GM23338 (cell line): Measurements from ENCODE around the gene MYH14. TPM values are rescaled to one million over a fixed set of nuclear protein-coding genes. Genes with fewer than 3 reads are reported as not detected.

Experiments
- ATAC-seq: fragments of 200-7000 bp; cut with Tn5 transposase; 3 replicates; pipeline ENCODE4 v1.9.1; 2020
- DNase-seq: peaks from one replicate; pipeline ENCODE4 v3.0.0-alpha.2; 2015; ENCODE audit warnings: low spot score
- H2AFZ ChIP-seq: fragments of 200-600 bp; sonication (generic); 2 replicates; pipeline ENCODE4 v1.8.0; 2016; ENCODE audit warnings: antibody characterized with exemption, mild to moderate bottlenecking, moderate library complexity
- H3F3A ChIP-seq: fragments of 200-600 bp; sonication (generic); replicated peaks from 2 replicates; pipeline ENCODE4 v1.8.0; 2017; ENCODE audit warnings: antibody characterized with exemption, mixed run types, low read depth
- H3K27ac ChIP-seq: fragments of 200-600 bp; sonication (generic); 2 replicates; pipeline ENCODE4 v1.6.1; 2016; ENCODE audit warnings: low read depth
- H3K27me3 ChIP-seq: fragments of 200-600 bp; sonication (generic); 2 replicates; pipeline ENCODE4 v1.8.0; 2016; ENCODE audit warnings: mild to moderate bottlenecking, mixed run types, moderate library complexity; ENCODE audit not compliant: insufficient read depth
- H3K36me3 ChIP-seq: fragments of 200-600 bp; sonication (generic); 2 replicates; pipeline ENCODE4 v1.8.0; 2016; ENCODE audit warnings: mild to moderate bottlenecking; ENCODE audit not compliant: insufficient read depth
- H3K4me1 ChIP-seq: fragments of 200-600 bp; sonication (generic); 2 replicates; pipeline ENCODE4 v1.8.0; 2016; ENCODE audit warnings: mild to moderate bottlenecking, moderate library complexity; ENCODE audit not compliant: insufficient read depth
- H3K4me2 ChIP-seq: fragments of 200-600 bp; sonication (generic); 2 replicates; pipeline ENCODE4 v1.7.1; 2017; ENCODE audit warnings: mixed run types
- H3K4me3 ChIP-seq: fragments of 200-600 bp; sonication (generic); 2 replicates; pipeline ENCODE4 v1.6.1; 2016; ENCODE audit warnings: mixed run types
- H3K79me2 ChIP-seq: fragments of 200-600 bp; sonication (generic); replicated peaks from 2 replicates; pipeline ENCODE4 v1.8.0; 2017; ENCODE audit warnings: mild to moderate bottlenecking; ENCODE audit not compliant: insufficient read depth
- H3K9me2 ChIP-seq: fragments of 200-600 bp; sonication (generic); 2 replicates; pipeline ENCODE4 v1.8.0; 2017; ENCODE audit not compliant: insufficient read depth
- H4K20me1 ChIP-seq: fragments of 200-600 bp; sonication (generic); replicated peaks from 2 replicates; pipeline ENCODE4 v1.8.0; 2017; ENCODE audit warnings: mild to moderate bottlenecking; ENCODE audit not compliant: insufficient read depth
- H3K27ac Mint-ChIP-seq: 2 replicates; pipeline ENCODE4 v1.8.0; 2020; ENCODE audit warnings: inconsistent platforms, mild to moderate bottlenecking, moderate library complexity, mixed read lengths
- H3K27me3 Mint-ChIP-seq: 3 replicates; pipeline ENCODE4 v1.8.0; 2022; ENCODE audit warnings: low read depth, mild to moderate bottlenecking, moderate library complexity, mixed read lengths, inconsistent platforms; ENCODE audit not compliant: insufficient read depth, poor library complexity
- H3K36me3 Mint-ChIP-seq: 3 replicates; pipeline ENCODE4 v1.8.0; 2021; ENCODE audit warnings: low read depth, mild to moderate bottlenecking, inconsistent platforms, moderate library complexity, mixed read lengths
- H3K4me1 Mint-ChIP-seq: 3 replicates; pipeline ENCODE4 v1.8.0; 2020; ENCODE audit warnings: mild to moderate bottlenecking, inconsistent platforms, mixed read lengths
- H3K4me3 Mint-ChIP-seq: 3 replicates; pipeline ENCODE4 v1.8.0; 2021; ENCODE audit warnings: moderate library complexity, mild to moderate bottlenecking, inconsistent platforms, mixed read lengths
- H3K9me3 Mint-ChIP-seq: 3 replicates; pipeline ENCODE4 v1.8.0; 2020; ENCODE audit warnings: moderate library complexity, mild to moderate bottlenecking, inconsistent platforms, mixed read lengths
- CREB1 ChIP-seq: fragments of 250-450 bp; sonication (Bioruptor Pico); IDR thresholded peaks from 2 replicates; pipeline ENCODE4 v1.5.0; 2020; ENCODE audit warnings: low read depth, mild to moderate bottlenecking, moderate library complexity
- EZH2 ChIP-seq: fragments of 200-600 bp; sonication (generic); IDR thresholded peaks from one replicate; pipeline ENCODE4 v1.8.0; 2017; ENCODE audit warnings: antibody characterized with exemption, mild to moderate bottlenecking, low read depth; ENCODE audit not compliant: unreplicated experiment
- EZH2phosphoT487 ChIP-seq: fragments of 200-600 bp; sonication (generic); IDR thresholded peaks from one replicate; pipeline ENCODE4 v1.8.1; 2018; ENCODE audit warnings: antibody characterized with exemption; ENCODE audit not compliant: unreplicated experiment
- JUNB ChIP-seq: IDR thresholded peaks from one replicate; pipeline ENCODE4 v1.6.1; 2016; ENCODE audit warnings: antibody characterized with exemption; ENCODE audit not compliant: unreplicated experiment
- POLR2AphosphoS5 ChIP-seq: IDR thresholded peaks from 2 replicates; pipeline ENCODE4 v1.6.1; 2016; ENCODE audit warnings: antibody characterized with exemption, low read depth
- STAT1 ChIP-seq: IDR thresholded peaks from one replicate; pipeline ENCODE4 v1.6.1; 2016; ENCODE audit warnings: antibody characterized with exemption; ENCODE audit not compliant: unreplicated experiment
- ZNF114 ChIP-seq: fragments of 250-450 bp; sonication (Bioruptor Pico); IDR thresholded peaks from 2 replicates; pipeline ENCODE4 v1.5.0; 2020; ENCODE audit warnings: mild to moderate bottlenecking, moderate library complexity
- polyA plus RNA-seq: library from polyadenylated mRNA; unstranded; fragments of >200 nt; fragmentation: Nextera tagmentation; extraction: Ambion mirVana; gene quantifications from 2 replicates; pipeline ENCODE4 v1.2.1, GENCODE V29; 2016
- total RNA-seq: library from RNA; depleted of rRNA; stranded (reverse); fragments of >200 nt; shearing (Covaris generic); gene quantifications from 2 replicates; pipeline ENCODE4 v1.2.3, GENCODE V29; 2014
- TF ChIP-seq, protein P1 (sequence below): IDR thresholded peaks from 2 replicates; pipeline ENCODE4 v1.6.1; 2016; ENCODE audit warnings: antibody characterized with exemption
- TF ChIP-seq, protein P2 (sequence below): fragments of 250-450 bp; sonication (Bioruptor Pico); IDR thresholded peaks from 2 replicates; pipeline ENCODE4 v1.5.0; 2020; ENCODE audit warnings: mild to moderate bottlenecking, moderate library complexity
- TF ChIP-seq, protein P3 (sequence below), 2 experiments: fragments of 200-600 bp in 1 of 2; sonication (generic) in 1 of 2; conservative IDR thresholded peaks; 2 replicates each; pipeline versions ENCODE4 v1.5.1 to v1.6.1; 2016 to 2017; ENCODE audit warnings: antibody characterized with exemption in 2 of 2, low read depth in 2 of 2, mild to moderate bottlenecking in 2 of 2, moderate library complexity in 1 of 2

MYH14 gene
- total and polyA plus RNA-seq, 2 experiments from 2014 or later, result 25.5 to 27.5 TPM

DNA sequence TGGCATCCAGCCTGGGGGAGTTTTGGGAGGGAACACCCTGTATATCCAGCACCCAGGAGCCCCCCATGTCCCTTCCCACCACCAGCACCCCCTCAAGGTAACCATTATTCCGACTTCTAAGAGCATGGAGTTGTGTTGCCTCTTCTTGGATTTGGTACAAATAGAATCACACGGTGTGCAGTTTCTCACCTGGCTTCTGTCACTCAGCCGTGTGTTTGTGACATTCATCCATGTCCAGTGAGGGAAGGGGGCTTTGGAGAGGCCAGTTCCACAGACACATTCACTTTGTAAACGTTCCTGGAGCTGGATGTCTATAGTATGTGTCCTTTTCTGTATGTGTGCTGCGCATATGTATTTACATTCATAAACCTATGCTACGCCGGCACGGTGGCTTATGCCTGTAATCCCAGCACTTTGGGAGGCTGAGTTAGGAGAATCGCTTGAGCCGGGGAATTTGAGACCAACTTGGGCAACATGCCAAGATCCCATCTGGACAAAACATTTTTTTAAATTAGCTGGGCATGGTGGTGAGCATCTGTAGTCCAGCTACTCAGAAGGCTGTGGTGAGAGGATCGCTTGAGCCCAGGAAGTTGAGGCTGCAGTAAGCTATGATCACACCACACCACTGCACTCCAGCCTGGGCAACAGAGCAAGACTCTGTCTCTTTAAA lies 36.6 kb downstream of the MYH14 start (continued):
- TF ChIP-seq, protein P1, sequence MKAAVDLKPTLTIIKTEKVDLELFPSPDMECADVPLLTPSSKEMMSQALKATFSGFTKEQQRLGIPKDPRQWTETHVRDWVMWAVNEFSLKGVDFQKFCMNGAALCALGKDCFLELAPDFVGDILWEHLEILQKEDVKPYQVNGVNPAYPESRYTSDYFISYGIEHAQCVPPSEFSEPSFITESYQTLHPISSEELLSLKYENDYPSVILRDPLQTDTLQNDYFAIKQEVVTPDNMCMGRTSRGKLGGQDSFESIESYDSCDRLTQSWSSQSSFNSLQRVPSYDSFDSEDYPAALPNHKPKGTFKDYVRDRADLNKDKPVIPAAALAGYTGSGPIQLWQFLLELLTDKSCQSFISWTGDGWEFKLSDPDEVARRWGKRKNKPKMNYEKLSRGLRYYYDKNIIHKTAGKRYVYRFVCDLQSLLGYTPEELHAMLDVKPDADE, result no peak
- TF ChIP-seq ZNF114 (CRISPR knock-in tag) (no peak), POLR2AphosphoS5 (no peak), CREB1 (CRISPR knock-in tag) (no peak), EZH2 (no peak), EZH2phosphoT487 (no peak)

DNA sequence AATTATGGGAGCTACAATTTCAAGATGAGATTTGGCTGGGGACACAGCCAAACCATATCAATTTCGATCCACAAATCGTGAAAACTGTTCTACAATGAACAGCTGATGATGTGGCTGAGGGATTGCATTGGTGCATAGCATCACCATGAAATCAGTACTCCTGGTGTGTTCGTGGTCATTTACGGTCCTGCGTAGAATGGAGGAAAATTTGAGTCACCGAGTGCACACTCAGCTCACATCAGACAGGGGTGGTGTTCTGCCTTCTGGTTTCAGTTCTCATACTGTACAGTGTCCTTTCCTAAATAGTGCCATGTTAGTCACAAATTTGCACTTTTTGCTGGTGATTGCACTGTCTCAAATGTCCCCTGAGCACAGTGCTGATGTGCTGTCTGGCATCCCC lies 39.2 kb downstream of the MYH14 start:
- Mint-ChIP-seq H3K27ac (no peak overlapping the region), H3K9me3 (peaks cover 97% of the 10 kb centered on the region), H3K27me3 (peaks cover 12% of the 10 kb centered on the region), H3K36me3 (peaks cover 50% of the 10 kb centered on the region), H3K4me1 (no peaks in the 10 kb centered on the region), H3K4me3 (no peak overlapping the region)
- peaks cover 19% of the 10 kb centered on the region for H3K4me1 ChIP-seq
- H3K4me2 ChIP-seq, result no peak overlapping the region
- no peak overlapping the region for H3K27ac ChIP-seq
- 0 out of 2 replicates have a peak, but pooled peaks cover 6% of the 10 kb centered on the region for H3F3A ChIP-seq
- ATAC-seq (no peak), DNase-seq (no peak)
- no peak overlapping the region for H2AFZ ChIP-seq
- H3K4me3 ChIP-seq, result no peak overlapping the region
- H3K9me2 ChIP-seq, result no peaks in the 10 kb centered on the region
- H3K27me3 ChIP-seq, result no peaks in the 10 kb centered on the region
- H4K20me1 ChIP-seq, result no peaks in the 10 kb centered on the region
- H3K36me3 ChIP-seq, result no peaks in the 10 kb centered on the region
- H3K79me2 ChIP-seq, result no peaks in the 10 kb centered on the region
- TF ChIP-seq, protein P2, sequence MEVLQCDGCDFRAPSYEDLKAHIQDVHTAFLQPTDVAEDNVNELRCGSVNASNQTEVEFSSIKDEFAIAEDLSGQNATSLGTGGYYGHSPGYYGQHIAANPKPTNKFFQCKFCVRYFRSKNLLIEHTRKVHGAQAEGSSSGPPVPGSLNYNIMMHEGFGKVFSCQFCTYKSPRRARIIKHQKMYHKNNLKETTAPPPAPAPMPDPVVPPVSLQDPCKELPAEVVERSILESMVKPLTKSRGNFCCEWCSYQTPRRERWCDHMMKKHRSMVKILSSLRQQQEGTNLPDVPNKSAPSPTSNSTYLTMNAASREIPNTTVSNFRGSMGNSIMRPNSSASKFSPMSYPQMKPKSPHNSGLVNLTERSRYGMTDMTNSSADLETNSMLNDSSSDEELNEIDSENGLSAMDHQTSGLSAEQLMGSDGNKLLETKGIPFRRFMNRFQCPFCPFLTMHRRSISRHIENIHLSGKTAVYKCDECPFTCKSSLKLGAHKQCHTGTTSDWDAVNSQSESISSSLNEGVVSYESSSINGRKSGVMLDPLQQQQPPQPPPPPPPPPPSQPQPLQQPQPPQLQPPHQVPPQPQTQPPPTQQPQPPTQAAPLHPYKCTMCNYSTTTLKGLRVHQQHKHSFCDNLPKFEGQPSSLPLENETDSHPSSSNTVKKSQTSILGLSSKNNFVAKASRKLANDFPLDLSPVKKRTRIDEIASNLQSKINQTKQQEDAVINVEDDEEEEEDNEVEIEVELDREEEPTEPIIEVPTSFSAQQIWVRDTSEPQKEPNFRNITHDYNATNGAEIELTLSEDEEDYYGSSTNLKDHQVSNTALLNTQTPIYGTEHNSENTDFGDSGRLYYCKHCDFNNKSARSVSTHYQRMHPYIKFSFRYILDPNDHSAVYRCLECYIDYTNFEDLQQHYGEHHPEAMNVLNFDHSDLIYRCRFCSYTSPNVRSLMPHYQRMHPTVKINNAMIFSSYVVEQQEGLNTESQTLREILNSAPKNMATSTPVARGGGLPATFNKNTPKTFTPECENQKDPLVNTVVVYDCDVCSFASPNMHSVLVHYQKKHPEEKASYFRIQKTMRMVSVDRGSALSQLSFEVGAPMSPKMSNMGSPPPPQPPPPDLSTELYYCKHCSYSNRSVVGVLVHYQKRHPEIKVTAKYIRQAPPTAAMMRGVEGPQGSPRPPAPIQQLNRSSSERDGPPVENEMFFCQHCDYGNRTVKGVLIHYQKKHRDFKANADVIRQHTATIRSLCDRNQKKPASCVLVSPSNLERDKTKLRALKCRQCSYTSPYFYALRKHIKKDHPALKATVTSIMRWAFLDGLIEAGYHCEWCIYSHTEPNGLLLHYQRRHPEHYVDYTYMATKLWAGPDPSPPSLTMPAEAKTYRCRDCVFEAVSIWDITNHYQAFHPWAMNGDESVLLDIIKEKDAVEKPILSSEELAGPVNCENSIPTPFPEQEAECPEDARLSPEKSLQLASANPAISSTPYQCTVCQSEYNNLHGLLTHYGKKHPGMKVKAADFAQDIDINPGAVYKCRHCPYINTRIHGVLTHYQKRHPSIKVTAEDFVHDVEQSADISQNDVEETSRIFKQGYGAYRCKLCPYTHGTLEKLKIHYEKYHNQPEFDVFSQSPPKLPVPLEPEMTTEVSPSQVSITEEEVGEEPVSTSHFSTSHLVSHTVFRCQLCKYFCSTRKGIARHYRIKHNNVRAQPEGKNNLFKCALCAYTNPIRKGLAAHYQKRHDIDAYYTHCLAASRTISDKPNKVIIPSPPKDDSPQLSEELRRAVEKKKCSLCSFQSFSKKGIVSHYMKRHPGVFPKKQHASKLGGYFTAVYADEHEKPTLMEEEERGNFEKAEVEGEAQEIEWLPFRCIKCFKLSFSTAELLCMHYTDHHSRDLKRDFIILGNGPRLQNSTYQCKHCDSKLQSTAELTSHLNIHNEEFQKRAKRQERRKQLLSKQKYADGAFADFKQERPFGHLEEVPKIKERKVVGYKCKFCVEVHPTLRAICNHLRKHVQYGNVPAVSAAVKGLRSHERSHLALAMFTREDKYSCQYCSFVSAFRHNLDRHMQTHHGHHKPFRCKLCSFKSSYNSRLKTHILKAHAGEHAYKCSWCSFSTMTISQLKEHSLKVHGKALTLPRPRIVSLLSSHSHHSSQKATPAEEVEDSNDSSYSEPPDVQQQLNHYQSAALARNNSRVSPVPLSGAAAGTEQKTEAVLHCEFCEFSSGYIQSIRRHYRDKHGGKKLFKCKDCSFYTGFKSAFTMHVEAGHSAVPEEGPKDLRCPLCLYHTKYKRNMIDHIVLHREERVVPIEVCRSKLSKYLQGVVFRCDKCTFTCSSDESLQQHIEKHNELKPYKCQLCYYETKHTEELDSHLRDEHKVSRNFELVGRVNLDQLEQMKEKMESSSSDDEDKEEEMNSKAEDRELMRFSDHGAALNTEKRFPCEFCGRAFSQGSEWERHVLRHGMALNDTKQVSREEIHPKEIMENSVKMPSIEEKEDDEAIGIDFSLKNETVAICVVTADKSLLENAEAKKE (CRISPR knock-in tag), result no peak
- TF ChIP-seq JUNB (no peak), EZH2phosphoT487 (no peak), STAT1 (no peak), ZNF114 (CRISPR knock-in tag) (no peak)
- TF ChIP-seq, protein P3, sequence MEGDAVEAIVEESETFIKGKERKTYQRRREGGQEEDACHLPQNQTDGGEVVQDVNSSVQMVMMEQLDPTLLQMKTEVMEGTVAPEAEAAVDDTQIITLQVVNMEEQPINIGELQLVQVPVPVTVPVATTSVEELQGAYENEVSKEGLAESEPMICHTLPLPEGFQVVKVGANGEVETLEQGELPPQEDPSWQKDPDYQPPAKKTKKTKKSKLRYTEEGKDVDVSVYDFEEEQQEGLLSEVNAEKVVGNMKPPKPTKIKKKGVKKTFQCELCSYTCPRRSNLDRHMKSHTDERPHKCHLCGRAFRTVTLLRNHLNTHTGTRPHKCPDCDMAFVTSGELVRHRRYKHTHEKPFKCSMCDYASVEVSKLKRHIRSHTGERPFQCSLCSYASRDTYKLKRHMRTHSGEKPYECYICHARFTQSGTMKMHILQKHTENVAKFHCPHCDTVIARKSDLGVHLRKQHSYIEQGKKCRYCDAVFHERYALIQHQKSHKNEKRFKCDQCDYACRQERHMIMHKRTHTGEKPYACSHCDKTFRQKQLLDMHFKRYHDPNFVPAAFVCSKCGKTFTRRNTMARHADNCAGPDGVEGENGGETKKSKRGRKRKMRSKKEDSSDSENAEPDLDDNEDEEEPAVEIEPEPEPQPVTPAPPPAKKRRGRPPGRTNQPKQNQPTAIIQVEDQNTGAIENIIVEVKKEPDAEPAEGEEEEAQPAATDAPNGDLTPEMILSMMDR (conservative IDR thresholded peaks at IDR 0.05; ENCODE audit: low read depth in 2 of 2), result no peak
- TF ChIP-seq, protein P1, result no peak
